Heart left ventricle (tissue), 13 donors: ENCODE data around the gene TMX2.

Experiments used
- CTCF ChIP-seq, 12 donors: fragments of 200-600 bp; sonication (generic) in 4 of 12; IDR thresholded peaks; one replicate each; pipeline versions ENCODE4 v1.5.0 to v1.8.0; 2018 to 2022; ENCODE audit warnings: antibody characterized with exemption in 12 of 12, mild to moderate bottlenecking in 5 of 12
- POLR2A ChIP-seq, 2 donors: fragments of 450-650 bp; IDR thresholded peaks; one replicate each; pipeline ENCODE4 v1.6.1; 2017; ENCODE audit warnings: antibody characterized with exemption in 2 of 2, mild to moderate bottlenecking in 2 of 2, moderate library complexity in 2 of 2
- donor health status: ischemic (EF 13 %, LVEDD 7.1; RV severe dilation, severe dysfunction).
- donor health status: DM: no; HTN: yes; CAD: no.
- donor health status: DM: no; HTN: no; CAD: no.
- donor health status: ischemic (EF 25% LVEDD 6.9; RV normal size, moderate dysfunction).
- donor health status: ischemic (EF 25% LVEDD 5.7; RV mildly dilated, moderate dysfunction).
- donor health status: ischemic (EF 35%, LVEDD 5.7; RV mildly dilated, moderate dysfunction).
- donor health status: nonischemic (EF 11% LVEDD 7.7; RV severe dilation, severe dysfunction).
- donor health status: DM: yes; HTN: yes; CAD: no.
- donor health status: PGD.
- donor health status: ischemic (EF 29% LVEDD 5.4; RV normal size, mild dysfunction).
- donor health status: nonischemic (EF 23%, LVEDD 6.1; RV moderate dilation, normal function).

- TF ChIP-seq CTCF (IDR thresholded peaks at IDR 0.05), result no peak
- TF ChIP-seq POLR2A (IDR thresholded peaks at IDR 0.05), result no peak
Observed at GRCh38 chr11:57732661-57733060, 20.3 kb downstream of the TMX2 start.
